Measurements from ENCODE around the gene THUMPD2.
"Not testable (repeated sequence)": the region's sequence is repeated elsewhere in the genome, so short reads cannot be mapped to it uniquely, and the experiment has no call there.

Gene THUMPD2

GRCh38 chr2:39728941-39729351 is 50.1 kb downstream of the THUMPD2 start:
- Histone ChIP-seq H3K4me3 (ENCODE audit: low read depth, low read length) (no peak overlapping the region), H3K36me3 (ENCODE audit: control insufficient read depth, insufficient read depth, low read length) (no peaks in the 10 kb centered on the region), H3K9ac (ENCODE audit: low read depth, low read length) (no peak overlapping the region), H3K4me1 (ENCODE audit: control insufficient read depth, insufficient read depth, low read length) (no peaks in the 10 kb centered on the region), H3K27me3 (ENCODE audit: control insufficient read depth, insufficient read depth, low read length) (no peaks in the 10 kb centered on the region), H3K9me3 (ENCODE audit: control insufficient read depth, insufficient read depth, low read length) (no peaks in the 10 kb centered on the region)

DNA sequence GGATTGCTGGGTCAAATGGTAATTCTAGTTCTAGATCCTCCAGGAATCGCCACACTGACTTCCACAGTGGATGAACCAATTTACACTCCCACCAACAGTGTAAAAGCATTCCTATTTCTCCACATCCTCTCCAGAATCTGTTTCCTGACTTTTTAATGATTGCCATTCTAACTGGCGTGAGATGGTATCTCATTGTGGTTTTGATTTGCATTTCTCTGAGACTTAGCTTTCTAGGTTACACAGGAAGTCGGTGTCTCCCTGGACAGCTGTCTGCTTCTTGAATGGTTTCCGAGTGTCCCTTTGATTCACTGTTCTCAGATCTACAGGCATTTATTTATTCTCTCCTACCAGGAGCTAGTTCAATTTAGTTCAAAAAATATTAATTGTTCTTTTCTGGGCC is 51.0 kb downstream of the THUMPD2 start:
- not testable (repeated sequence) for H3K27me3 ChIP-seq (ENCODE audit: control insufficient read depth, insufficient read depth, low read length); H3K9me3 ChIP-seq (ENCODE audit: control insufficient read depth, insufficient read depth, low read length); H3K4me1 ChIP-seq (ENCODE audit: control insufficient read depth, insufficient read depth, low read length); H3K9ac ChIP-seq (ENCODE audit: low read depth, low read length); H3K36me3 ChIP-seq (ENCODE audit: control insufficient read depth, insufficient read depth, low read length); H3K4me3 ChIP-seq (ENCODE audit: low read depth, low read length)

GRCh38 chr2:39725401-39725800 is 53.7 kb downstream of the THUMPD2 start:
- H3K4me3 ChIP-seq (ENCODE audit: low read depth, low read length), result no peak overlapping the region
- no peak overlapping the region for H3K9ac ChIP-seq (ENCODE audit: low read depth, low read length)
- H3K36me3 ChIP-seq (ENCODE audit: control insufficient read depth, insufficient read depth, low read length), result no peaks in the 10 kb centered on the region
- H3K27me3 ChIP-seq (ENCODE audit: control insufficient read depth, insufficient read depth, low read length), result no peaks in the 10 kb centered on the region
- no peaks in the 10 kb centered on the region for H3K4me1 ChIP-seq (ENCODE audit: control insufficient read depth, insufficient read depth, low read length)
- H3K9me3 ChIP-seq (ENCODE audit: control insufficient read depth, insufficient read depth, low read length), result no peaks in the 10 kb centered on the region

GRCh38 chr2:39724828-39725144 is 54.3 kb downstream of the THUMPD2 start:
- Histone ChIP-seq H3K4me1 (ENCODE audit: control insufficient read depth, insufficient read depth, low read length) (no peaks in the 10 kb centered on the region), H3K27me3 (ENCODE audit: control insufficient read depth, insufficient read depth, low read length) (no peaks in the 10 kb centered on the region), H3K9ac (ENCODE audit: low read depth, low read length) (no peak overlapping the region), H3K36me3 (ENCODE audit: control insufficient read depth, insufficient read depth, low read length) (no peaks in the 10 kb centered on the region), H3K4me3 (ENCODE audit: low read depth, low read length) (no peak overlapping the region), H3K9me3 (ENCODE audit: control insufficient read depth, insufficient read depth, low read length) (no peaks in the 10 kb centered on the region)

- H3K4me1 ChIP-seq (ENCODE audit: control insufficient read depth, insufficient read depth, low read length), result no peaks in the 10 kb centered on the region
- H3K27me3 ChIP-seq (ENCODE audit: control insufficient read depth, insufficient read depth, low read length), result no peaks in the 10 kb centered on the region
- no peaks in the 10 kb centered on the region for H3K36me3 ChIP-seq (ENCODE audit: control insufficient read depth, insufficient read depth, low read length)
- no peak overlapping the region for H3K9ac ChIP-seq (ENCODE audit: low read depth, low read length)
- H3K9me3 ChIP-seq (ENCODE audit: control insufficient read depth, insufficient read depth, low read length), result no peaks in the 10 kb centered on the region
- H3K4me3 ChIP-seq (ENCODE audit: low read depth, low read length), result no peak overlapping the region
These were observed 54.9 kb downstream of the THUMPD2 start for GRCh38 chr2:39723946-39724827.

DNA sequence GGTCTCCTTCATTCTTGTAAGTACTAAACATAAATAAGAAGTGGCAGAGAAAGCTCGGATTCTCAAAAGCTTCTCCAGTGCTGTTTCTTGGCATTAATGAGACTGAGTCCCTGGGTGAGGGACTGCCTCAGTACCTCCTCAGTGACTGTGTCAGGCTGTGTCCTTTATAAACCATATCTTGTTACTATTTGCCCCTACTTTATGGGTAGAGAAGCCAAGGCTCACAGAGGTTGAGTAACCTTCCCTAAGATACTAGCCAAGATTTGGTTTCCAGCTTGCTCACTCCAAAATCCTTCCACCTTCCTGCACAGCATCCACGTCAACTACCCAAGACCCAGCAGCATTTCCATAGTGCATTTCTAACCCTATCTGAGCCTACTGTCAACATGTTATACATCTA is 55.6 kb downstream of the THUMPD2 start:
- Histone ChIP-seq H3K9ac (ENCODE audit: low read depth, low read length) (no peak overlapping the region), H3K4me1 (ENCODE audit: control insufficient read depth, insufficient read depth, low read length) (no peaks in the 10 kb centered on the region), H3K36me3 (ENCODE audit: control insufficient read depth, insufficient read depth, low read length) (no peaks in the 10 kb centered on the region)

GRCh38 chr2:39720970-39721369 is 58.1 kb downstream of the THUMPD2 start:
- Histone ChIP-seq H3K9me3 (ENCODE audit: control insufficient read depth, insufficient read depth, low read length) (no peaks in the 10 kb centered on the region), H3K36me3 (ENCODE audit: control insufficient read depth, insufficient read depth, low read length) (no peaks in the 10 kb centered on the region), H3K27me3 (ENCODE audit: control insufficient read depth, insufficient read depth, low read length) (no peaks in the 10 kb centered on the region), H3K9ac (ENCODE audit: low read depth, low read length) (no peak overlapping the region), H3K4me1 (ENCODE audit: control insufficient read depth, insufficient read depth, low read length) (no peaks in the 10 kb centered on the region), H3K4me3 (ENCODE audit: low read depth, low read length) (no peak overlapping the region)

More for the DNA sequence above, 55.6 kb downstream of the THUMPD2 start:
- Histone ChIP-seq H3K27me3 (ENCODE audit: control insufficient read depth, insufficient read depth, low read length) (no peaks in the 10 kb centered on the region), H3K4me3 (ENCODE audit: low read depth, low read length) (no peak overlapping the region), H3K9me3 (ENCODE audit: control insufficient read depth, insufficient read depth, low read length) (no peaks in the 10 kb centered on the region)

DNA sequence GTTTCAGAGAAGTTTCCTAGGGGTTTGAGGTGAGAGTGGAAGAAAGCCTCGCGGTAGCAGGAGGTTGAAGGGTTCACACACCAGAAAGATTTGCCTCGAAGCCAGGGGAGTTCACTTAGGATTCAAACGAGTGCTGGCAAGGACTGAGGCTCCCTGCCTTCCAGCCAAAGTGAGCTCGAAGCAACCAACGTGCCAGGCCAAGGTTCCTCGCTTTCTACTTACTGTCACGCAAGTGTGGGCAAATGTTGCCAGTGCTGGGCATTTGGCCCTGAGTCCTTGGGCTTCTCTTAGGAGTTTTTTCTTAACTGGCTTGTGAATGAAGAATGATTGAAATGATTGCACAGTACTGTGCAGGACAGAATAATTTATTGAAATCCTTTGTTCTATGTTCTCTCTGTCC is 59.7 kb downstream of the THUMPD2 start:
- H3K4me3 ChIP-seq (ENCODE audit: low read depth, low read length), result no peak overlapping the region
- no peak overlapping the region for H3K9ac ChIP-seq (ENCODE audit: low read depth, low read length)
- H3K4me1 ChIP-seq (ENCODE audit: control insufficient read depth, insufficient read depth, low read length), result no peaks in the 10 kb centered on the region

DNA sequence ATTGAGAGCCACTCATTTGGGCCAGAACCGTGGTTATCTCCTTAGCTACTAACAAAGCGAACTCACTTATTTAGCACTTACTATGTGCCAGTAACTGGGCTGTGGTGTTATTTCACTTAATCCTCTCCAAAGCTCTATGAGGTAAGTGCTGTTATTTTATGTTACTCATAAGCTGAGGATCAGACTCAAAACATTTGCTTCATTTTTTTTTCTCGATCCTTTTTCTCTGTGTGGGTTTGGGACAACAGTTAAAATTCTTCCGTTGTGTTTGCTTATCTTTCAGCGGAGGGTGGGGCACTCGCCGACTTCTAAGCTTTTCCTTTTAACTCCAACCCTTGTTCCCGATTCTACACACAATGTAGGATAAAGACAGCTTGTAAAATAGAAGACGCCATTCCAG is 60.6 kb downstream of the THUMPD2 start:
- Histone ChIP-seq H3K9ac (ENCODE audit: low read depth, low read length) (no peak overlapping the region), H3K36me3 (ENCODE audit: control insufficient read depth, insufficient read depth, low read length) (no peaks in the 10 kb centered on the region), H3K4me3 (ENCODE audit: low read depth, low read length) (no peak overlapping the region), H3K27me3 (ENCODE audit: control insufficient read depth, insufficient read depth, low read length) (no peaks in the 10 kb centered on the region), H3K9me3 (ENCODE audit: control insufficient read depth, insufficient read depth, low read length) (no peaks in the 10 kb centered on the region), H3K4me1 (ENCODE audit: control insufficient read depth, insufficient read depth, low read length) (no peaks in the 10 kb centered on the region)

More for the DNA sequence above, 59.7 kb downstream of the THUMPD2 start:
- no peaks in the 10 kb centered on the region for H3K36me3 ChIP-seq (ENCODE audit: control insufficient read depth, insufficient read depth, low read length)
- no peaks in the 10 kb centered on the region for H3K9me3 ChIP-seq (ENCODE audit: control insufficient read depth, insufficient read depth, low read length)
- H3K27me3 ChIP-seq (ENCODE audit: control insufficient read depth, insufficient read depth, low read length), result no peaks in the 10 kb centered on the region

DNA sequence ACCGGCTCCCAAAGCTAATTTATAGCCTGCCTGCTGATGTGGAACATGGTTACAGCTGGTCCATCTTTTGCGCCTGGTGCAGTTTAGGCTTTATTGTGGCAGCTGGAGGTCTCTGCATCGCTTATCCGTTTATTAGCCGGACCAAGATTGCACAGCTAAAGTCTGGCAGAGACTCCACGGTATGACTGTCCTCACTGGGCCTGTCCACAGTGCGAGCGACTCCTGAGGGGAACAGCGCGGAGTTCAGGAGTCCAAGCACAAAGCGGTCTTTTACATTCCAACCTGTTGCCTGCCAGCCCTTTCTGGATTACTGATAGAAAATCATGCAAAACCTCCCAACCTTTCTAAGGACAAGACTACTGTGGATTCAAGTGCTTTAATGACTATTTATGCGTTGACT is 62.0 kb downstream of the THUMPD2 start:
- H3K36me3 ChIP-seq (ENCODE audit: control insufficient read depth, insufficient read depth, low read length), result no peaks in the 10 kb centered on the region
- no peaks in the 10 kb centered on the region for H3K27me3 ChIP-seq (ENCODE audit: control insufficient read depth, insufficient read depth, low read length)
- no peaks in the 10 kb centered on the region for H3K9me3 ChIP-seq (ENCODE audit: control insufficient read depth, insufficient read depth, low read length)
- no peaks in the 10 kb centered on the region for H3K4me1 ChIP-seq (ENCODE audit: control insufficient read depth, insufficient read depth, low read length)
- H3K4me3 ChIP-seq (ENCODE audit: low read depth, low read length), result no peak overlapping the region
- no peak overlapping the region for H3K9ac ChIP-seq (ENCODE audit: low read depth, low read length)

GRCh38 chr2:39715822-39716221 is 63.2 kb downstream of the THUMPD2 start:
- H3K4me3 ChIP-seq (ENCODE audit: low read depth, low read length), result no peak overlapping the region

DNA sequence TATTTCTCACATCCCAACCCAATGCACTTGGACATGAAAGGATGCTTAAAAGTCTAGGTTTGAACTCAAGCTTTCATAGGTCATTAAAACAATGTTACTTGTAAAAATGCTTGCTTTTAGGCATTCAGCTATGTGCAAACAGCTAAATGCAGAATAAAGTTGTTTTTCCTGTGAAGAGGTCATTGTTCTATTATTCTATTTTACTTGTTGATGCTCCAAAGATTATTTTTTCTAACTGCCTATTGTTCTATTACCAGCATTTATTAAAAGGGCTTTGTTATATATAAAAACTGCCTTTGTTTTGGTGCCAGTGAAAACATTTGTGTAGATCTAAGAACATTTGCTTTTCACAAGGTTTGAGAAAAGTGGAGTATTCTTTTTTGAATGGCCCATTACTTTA is 64.0 kb downstream of the THUMPD2 start:
- no peaks in the 10 kb centered on the region for H3K27me3 ChIP-seq (ENCODE audit: control insufficient read depth, insufficient read depth, low read length)
- H3K4me1 ChIP-seq (ENCODE audit: control insufficient read depth, insufficient read depth, low read length), result no peaks in the 10 kb centered on the region
- H3K4me3 ChIP-seq (ENCODE audit: low read depth, low read length), result no peak overlapping the region
- H3K36me3 ChIP-seq (ENCODE audit: control insufficient read depth, insufficient read depth, low read length), result no peaks in the 10 kb centered on the region
- no peak overlapping the region for H3K9ac ChIP-seq (ENCODE audit: low read depth, low read length)
- no peaks in the 10 kb centered on the region for H3K9me3 ChIP-seq (ENCODE audit: control insufficient read depth, insufficient read depth, low read length)

More at GRCh38 chr2:39715822-39716221, 63.2 kb downstream of the THUMPD2 start:
- H3K9me3 ChIP-seq (ENCODE audit: control insufficient read depth, insufficient read depth, low read length), result no peaks in the 10 kb centered on the region
- H3K36me3 ChIP-seq (ENCODE audit: control insufficient read depth, insufficient read depth, low read length), result no peaks in the 10 kb centered on the region
- H3K4me1 ChIP-seq (ENCODE audit: control insufficient read depth, insufficient read depth, low read length), result no peaks in the 10 kb centered on the region
- no peak overlapping the region for H3K9ac ChIP-seq (ENCODE audit: low read depth, low read length)
- H3K27me3 ChIP-seq (ENCODE audit: control insufficient read depth, insufficient read depth, low read length), result no peaks in the 10 kb centered on the region
